UCSD-AML1 (cell line): ENCODE results near the gene STAB1.
A peak's percentile ranks its signal among the peaks of the same experiment; 100 is the strongest.

Experiments used
- DNase-seq: peaks from one replicate; lab custom pipeline; 2025; ENCODE audit not compliant: unreplicated experiment; lab: John Stamatoyannopoulos, UW

Gene STAB1, protein sequence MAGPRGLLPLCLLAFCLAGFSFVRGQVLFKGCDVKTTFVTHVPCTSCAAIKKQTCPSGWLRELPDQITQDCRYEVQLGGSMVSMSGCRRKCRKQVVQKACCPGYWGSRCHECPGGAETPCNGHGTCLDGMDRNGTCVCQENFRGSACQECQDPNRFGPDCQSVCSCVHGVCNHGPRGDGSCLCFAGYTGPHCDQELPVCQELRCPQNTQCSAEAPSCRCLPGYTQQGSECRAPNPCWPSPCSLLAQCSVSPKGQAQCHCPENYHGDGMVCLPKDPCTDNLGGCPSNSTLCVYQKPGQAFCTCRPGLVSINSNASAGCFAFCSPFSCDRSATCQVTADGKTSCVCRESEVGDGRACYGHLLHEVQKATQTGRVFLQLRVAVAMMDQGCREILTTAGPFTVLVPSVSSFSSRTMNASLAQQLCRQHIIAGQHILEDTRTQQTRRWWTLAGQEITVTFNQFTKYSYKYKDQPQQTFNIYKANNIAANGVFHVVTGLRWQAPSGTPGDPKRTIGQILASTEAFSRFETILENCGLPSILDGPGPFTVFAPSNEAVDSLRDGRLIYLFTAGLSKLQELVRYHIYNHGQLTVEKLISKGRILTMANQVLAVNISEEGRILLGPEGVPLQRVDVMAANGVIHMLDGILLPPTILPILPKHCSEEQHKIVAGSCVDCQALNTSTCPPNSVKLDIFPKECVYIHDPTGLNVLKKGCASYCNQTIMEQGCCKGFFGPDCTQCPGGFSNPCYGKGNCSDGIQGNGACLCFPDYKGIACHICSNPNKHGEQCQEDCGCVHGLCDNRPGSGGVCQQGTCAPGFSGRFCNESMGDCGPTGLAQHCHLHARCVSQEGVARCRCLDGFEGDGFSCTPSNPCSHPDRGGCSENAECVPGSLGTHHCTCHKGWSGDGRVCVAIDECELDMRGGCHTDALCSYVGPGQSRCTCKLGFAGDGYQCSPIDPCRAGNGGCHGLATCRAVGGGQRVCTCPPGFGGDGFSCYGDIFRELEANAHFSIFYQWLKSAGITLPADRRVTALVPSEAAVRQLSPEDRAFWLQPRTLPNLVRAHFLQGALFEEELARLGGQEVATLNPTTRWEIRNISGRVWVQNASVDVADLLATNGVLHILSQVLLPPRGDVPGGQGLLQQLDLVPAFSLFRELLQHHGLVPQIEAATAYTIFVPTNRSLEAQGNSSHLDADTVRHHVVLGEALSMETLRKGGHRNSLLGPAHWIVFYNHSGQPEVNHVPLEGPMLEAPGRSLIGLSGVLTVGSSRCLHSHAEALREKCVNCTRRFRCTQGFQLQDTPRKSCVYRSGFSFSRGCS (N-terminal part only)

DNA sequence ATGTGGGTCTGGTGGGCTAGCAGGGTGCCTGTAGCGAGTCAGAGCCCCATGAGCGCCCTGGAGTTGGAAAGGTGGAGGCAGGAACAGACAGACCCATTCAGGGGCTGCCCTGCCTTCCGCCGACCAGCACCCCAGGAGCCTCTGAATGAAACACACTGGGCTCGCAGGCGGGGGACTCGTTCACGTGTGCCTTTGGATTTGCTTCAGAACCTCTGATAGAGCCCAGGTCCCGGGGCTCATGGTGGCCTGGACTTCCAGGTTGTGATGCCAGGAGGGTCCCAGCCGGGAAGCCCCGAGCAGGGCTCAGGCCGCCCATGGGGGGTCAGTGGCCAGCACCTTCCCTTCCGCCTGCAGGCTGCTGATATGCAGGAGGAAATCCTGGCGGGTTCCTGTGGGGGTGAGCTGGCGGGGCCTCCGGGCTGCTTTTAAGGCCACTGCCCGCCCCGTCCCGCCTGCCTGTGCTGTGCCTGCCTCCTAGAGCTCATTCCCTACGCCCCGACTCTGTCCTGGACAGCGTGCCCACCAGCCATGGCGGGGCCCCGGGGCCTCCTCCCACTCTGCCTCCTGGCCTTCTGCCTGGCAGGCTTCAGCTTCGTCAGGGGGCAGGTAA lies at the start of gene STAB1:
Gene STAB1 (plus strand): TSS at position 453 of the 610 bp plus-strand sequence. CDS start 76 bp downstream, at position 529.
- peak; percentile 80 for DNase-seq

DNA sequence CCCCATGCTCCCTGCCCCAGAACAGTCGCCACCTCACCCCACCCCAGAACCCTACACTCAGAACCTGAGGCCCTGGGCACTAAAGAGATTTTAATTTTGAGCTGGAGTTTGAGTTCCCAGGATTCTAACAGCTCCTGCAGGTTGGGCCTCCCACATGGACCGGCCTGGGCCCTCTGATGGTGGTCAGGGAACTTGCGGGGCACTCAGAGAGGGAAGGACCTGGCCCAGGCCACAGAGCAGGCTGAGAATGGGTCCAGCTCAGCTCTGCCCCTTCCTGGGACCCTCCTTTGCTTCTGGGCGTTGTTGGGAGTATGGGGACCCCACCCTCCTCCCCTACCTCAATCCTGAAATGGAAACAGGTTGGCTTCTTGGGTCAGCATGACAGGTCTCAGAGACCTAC lies 49.1 kb upstream of the STAB1 start:
- no peak for DNase-seq

- DNase-seq, result peak; percentile 66
Measured at GRCh38 chr3:52446631-52447511, 48.3 kb upstream of the STAB1 start.

DNA sequence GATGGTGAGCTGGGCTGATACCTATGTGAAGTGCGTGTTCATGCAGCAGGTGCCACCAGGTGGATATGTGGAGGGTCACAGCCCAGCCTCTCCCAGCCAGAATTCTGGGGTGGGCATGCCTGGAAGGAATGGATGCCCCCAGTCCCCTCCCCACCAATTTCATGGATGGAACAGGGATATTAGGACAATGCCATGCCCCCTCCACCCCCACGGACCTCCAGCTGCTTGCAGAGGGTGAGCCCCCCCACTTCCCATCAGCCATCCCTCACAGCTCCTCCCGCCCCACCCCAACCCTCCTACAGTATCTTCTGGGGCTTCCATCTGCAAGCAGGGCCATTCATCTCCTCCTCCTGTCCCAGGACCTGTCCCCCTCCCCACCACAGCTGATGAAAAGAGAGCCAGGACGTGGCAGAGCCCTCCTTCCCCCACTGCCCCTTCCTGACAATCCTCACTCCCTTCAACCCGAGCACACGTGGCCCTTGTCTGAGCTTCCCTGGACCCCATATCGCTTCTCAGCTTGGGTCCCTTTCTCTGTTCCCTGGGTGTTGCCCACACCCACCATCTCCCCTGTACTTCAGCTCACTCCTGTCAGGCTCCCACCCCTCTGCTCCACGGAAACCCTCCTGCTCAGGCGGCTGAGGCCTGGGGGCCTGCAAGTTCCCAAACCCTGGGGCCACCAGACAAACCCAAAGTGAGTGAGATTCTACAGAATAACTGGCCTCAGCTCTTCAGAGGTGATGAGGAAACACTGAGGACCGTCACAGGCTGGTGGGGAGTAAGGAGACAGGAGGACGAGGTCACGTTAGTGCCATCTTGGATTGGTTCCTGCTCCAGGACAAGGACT lies 47.4 kb upstream of the STAB1 start:
- no peak for DNase-seq

DNA sequence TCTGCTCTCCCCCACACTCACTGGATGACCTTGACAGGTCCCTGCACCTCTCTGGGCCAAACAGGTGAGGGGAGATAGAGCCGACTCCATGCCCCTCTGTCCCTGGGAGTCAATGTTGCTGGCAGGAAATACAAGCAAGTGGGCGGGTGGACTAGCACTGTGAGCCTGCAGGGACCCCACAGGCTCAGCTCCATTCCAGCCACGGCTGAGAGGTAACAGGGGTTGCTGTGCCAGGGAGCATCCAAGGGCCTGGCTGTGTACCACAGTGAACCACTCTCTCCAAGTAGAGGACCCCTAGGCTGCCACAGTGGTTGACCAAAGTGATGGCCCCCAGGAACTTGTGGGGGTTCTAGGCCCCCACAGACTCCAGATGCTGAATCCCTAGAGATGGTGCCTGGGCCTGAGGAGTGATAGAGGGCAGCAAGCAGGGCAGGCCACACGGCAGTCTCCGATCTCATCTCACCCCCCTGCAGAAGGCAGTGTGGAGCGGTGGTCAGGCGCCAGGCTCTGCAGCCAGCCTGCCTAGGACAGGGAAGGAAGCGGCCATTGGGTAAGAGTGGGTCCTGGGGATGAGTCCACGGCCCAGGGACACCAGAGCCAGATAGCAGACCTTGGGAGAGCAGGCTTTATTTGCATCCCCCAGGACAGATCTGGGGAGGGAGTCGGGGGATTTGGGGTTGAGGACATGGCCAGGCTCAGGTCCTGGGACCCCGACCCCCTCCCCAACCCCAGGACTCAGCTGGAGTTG lies 44.5 kb upstream of the STAB1 start:
- no peak for DNase-seq

GRCh38 chr3:52451237-52452083 lies 43.7 kb upstream of the STAB1 start:
- DNase-seq, result no peak

GRCh38 chr3:52452126-52452525 lies 43.0 kb upstream of the STAB1 start:
- no peak for DNase-seq

GRCh38 chr3:52452570-52453221 lies 42.4 kb upstream of the STAB1 start:
- DNase-seq, result no peak

DNA sequence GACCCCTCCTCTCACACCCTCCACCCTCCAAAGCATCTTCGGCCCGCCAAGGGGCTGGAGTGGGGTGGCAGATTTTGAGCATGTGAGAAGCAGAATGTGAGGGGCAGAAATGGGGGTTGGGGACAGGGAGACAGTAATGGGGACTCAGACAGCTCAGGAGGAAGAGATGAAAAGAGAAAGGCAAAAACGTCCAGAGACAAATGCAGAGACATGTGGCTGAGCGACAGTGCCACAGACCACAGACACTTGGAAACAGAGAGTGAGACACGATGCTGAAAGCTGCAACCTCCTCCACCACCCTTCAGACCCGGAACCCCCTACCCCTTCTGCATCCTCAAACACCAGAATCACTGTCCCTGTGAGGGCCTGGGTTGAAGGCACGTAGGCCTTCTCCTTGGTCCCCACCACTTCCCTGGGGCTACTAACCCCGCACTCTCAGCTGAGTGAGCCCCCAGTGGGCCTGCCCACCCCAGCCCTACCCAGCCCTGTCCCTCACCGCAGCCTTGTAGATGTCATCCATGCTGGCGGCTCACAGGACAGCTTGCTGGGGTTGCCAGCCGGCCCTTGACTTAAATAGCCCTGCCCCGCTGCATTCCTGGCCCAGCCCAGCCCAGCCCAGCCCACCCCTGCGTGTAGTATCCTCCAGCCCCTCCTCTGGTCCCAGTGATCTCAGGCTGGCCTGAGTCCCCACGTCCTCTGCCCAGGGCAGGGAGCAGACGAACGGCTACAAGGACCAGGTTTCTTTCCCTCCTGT lies 41.5 kb upstream of the STAB1 start, which contains the start of gene TNNC1:
Gene TNNC1 (minus strand): TSS at position 546 of the 754 bp plus-strand sequence. CDS start 26 bp downstream, at position 520.
- DNase-seq, result no peak

- DNase-seq, result no peak
Measured at GRCh38 chr3:52454250-52454937, 40.7 kb upstream of the STAB1 start.

DNA sequence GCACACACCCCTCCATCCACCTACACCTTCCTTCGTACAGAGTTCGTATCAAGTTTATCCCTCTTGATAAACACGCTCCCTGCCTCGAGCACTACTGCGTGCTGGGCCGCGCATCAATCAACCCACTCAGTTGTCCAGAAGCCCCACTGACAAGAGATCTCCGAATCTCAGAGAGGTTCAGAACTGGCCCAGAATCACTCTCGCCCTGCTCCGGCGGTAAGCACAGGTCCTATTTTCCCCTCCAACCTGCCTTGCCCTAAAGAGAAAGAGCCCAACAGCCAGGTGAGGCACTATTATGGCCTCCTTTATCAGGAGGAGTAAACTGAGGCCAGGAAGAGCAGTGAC lies 40.2 kb upstream of the STAB1 start:
- DNase-seq, result no peak

- peak; percentile 90 for DNase-seq
Measured at GRCh38 chr3:52455283-52456168, 39.6 kb upstream of the STAB1 start, which contains the start of gene NISCH. NISCH (plus strand) TSS chr3:52455604; CDS start chr3:52455642, 38 bp downstream.

GRCh38 chr3:52456169-52456799 lies 38.9 kb upstream of the STAB1 start:
- DNase-seq, result no peak

GRCh38 chr3:52456800-52457183 lies 38.3 kb upstream of the STAB1 start:
- DNase-seq, result no peak
